DLD1 (cell line): ENCODE measurements around the gene DAB1.

Experiments
- in situ Hi-C: cut with HindIII; loops from 2 replicates; pipeline ENCODE4 v1.10.0; 2017; ENCODE audit warnings: low sequenced_read_pairs

The DAB1 gene

GRCh38 chr1:57279909-57280666 is 143.8 kb downstream of the DAB1 start:
- in situ Hi-C loops = no loop called here

GRCh38 chr1:57278558-57278957 is 145.3 kb downstream of the DAB1 start:
- in situ Hi-C loops = no loop called here

- in situ Hi-C loops = no loop called here
Measured at GRCh38 chr1:57277681-57278080, 146.2 kb downstream of the DAB1 start.

GRCh38 chr1:57276918-57277317 is 146.9 kb downstream of the DAB1 start:
- in situ Hi-C loops = no loop called here

- in situ Hi-C loops = no loop called here
Measured at GRCh38 chr1:57272601-57273000, 151.3 kb downstream of the DAB1 start.

- in situ Hi-C loops = no loop called here
Measured at GRCh38 chr1:57272150-57272549, 151.7 kb downstream of the DAB1 start.

- in situ Hi-C loops = no loop called here
Measured at GRCh38 chr1:57270927-57271698, 152.7 kb downstream of the DAB1 start.

GRCh38 chr1:57269630-57270225 is 154.1 kb downstream of the DAB1 start:
- in situ Hi-C loops = no loop called here

GRCh38 chr1:57265104-57265503 is 158.8 kb downstream of the DAB1 start:
- in situ Hi-C loops = no loop called here

GRCh38 chr1:57262472-57262871 is 161.4 kb downstream of the DAB1 start:
- in situ Hi-C loops = no loop called here

GRCh38 chr1:57258557-57259325 is 165.1 kb downstream of the DAB1 start:
- in situ Hi-C loops = no loop called here

GRCh38 chr1:57255945-57256344 is 167.9 kb downstream of the DAB1 start:
- in situ Hi-C loops = no loop called here

- in situ Hi-C loops = no loop called here
Measured at GRCh38 chr1:57254022-57254421, 169.8 kb downstream of the DAB1 start.

GRCh38 chr1:57252597-57253294 is 171.1 kb downstream of the DAB1 start:
- in situ Hi-C loops = no loop called here

GRCh38 chr1:57250021-57250420 is 173.8 kb downstream of the DAB1 start:
- in situ Hi-C loops = no loop called here

GRCh38 chr1:57249511-57249910 is 174.3 kb downstream of the DAB1 start:
- in situ Hi-C loops = no loop called here

- in situ Hi-C loops = no loop called here
Measured at GRCh38 chr1:57248830-57249229, 175.0 kb downstream of the DAB1 start.

- in situ Hi-C loops = no loop called here
Measured at GRCh38 chr1:57238233-57238781, 185.6 kb downstream of the DAB1 start.

- in situ Hi-C loops = no loop called here
Measured at GRCh38 chr1:57235730-57236510, 187.9 kb downstream of the DAB1 start.
